HepG2 (cell line): ENCODE measurements around the gene AP2A2. TPM values are rescaled to one million over a fixed set of nuclear protein-coding genes. Genes with fewer than 3 reads are reported as not detected.

Experiments used
- ARID4A ChIP-seq: sonication (generic); formaldehyde crosslinking; IDR thresholded peaks from 2 replicates; pipeline ENCODE4 v1.5.0; 2020; ENCODE audit warnings: mild to moderate bottlenecking, missing genetic modification reagents, borderline replicate concordance
- ARID5B ChIP-seq: IDR thresholded peaks from 2 replicates; pipeline ENCODE4 v1.4.0; 2020; ENCODE audit warnings: mild to moderate bottlenecking, missing genetic modification reagents
- ATF4 ChIP-seq, 2 experiments: fragments of 450-650 bp in 1 of 2; sonication (generic) in 1 of 2; formaldehyde crosslinking; IDR thresholded peaks; 2 replicates each; pipeline versions ENCODE4 v1.5.0 to v1.8.0; 2020 to 2022; ENCODE audit warnings: mild to moderate bottlenecking in 1 of 2, missing genetic modification reagents in 1 of 2
- ERF ChIP-seq: IDR thresholded peaks from 2 replicates; pipeline ENCODE4 v1.6.1; 2018; ENCODE audit warnings: missing biosample characterization, missing genetic modification reagents
- GABPB1 ChIP-seq: IDR thresholded peaks from 2 replicates; pipeline ENCODE4 v1.6.1; 2016; ENCODE audit warnings: mild to moderate bottlenecking, missing genetic modification reagents, moderate library complexity, missing compliant biosample characterization
- HES4 ChIP-seq: sonication (generic); formaldehyde crosslinking; IDR thresholded peaks from 2 replicates; pipeline ENCODE4 v1.9.0; 2021; ENCODE audit warnings: mild to moderate bottlenecking, missing genetic modification reagents, borderline replicate concordance
- HOXA7 ChIP-seq: sonication (generic); formaldehyde crosslinking; IDR thresholded peaks from 2 replicates; pipeline ENCODE4 v1.8.1; 2022; ENCODE audit warnings: mild to moderate bottlenecking, missing genetic modification reagents, moderate library complexity
- KDM5B ChIP-seq: sonication (generic); formaldehyde crosslinking; IDR thresholded peaks from 2 replicates; pipeline ENCODE4 v1.4.0; 2020; ENCODE audit warnings: missing genetic modification reagents, mild to moderate bottlenecking, borderline replicate concordance
- NKX3-1 ChIP-seq: sonication (generic); formaldehyde crosslinking; IDR thresholded peaks from 2 replicates; pipeline ENCODE4 v1.5.0; 2020; ENCODE audit warnings: missing genetic modification reagents
- POLR2A ChIP-seq, 2 experiments: IDR thresholded peaks; 2 replicates each; pipeline ENCODE4 v1.6.1; 2011; ENCODE audit warnings: low read depth in 2 of 2, low read length in 2 of 2, mild to moderate bottlenecking in 1 of 2, moderate library complexity in 1 of 2; ENCODE audit not compliant: insufficient read depth in 1 of 2
- RBAK ChIP-seq: sonication (generic); formaldehyde crosslinking; IDR thresholded peaks from 2 replicates; pipeline ENCODE4 v1.5.1; 2020; ENCODE audit warnings: mild to moderate bottlenecking, missing genetic modification reagents
- REPIN1 ChIP-seq: sonication (generic); formaldehyde crosslinking; IDR thresholded peaks from 2 replicates; pipeline ENCODE4 v1.8.0; 2022; ENCODE audit warnings: missing genetic modification reagents, low read depth, mild to moderate bottlenecking, borderline replicate concordance
- ZFP36L1 ChIP-seq: sonication (generic); formaldehyde crosslinking; IDR thresholded peaks from 2 replicates; pipeline ENCODE4 v1.8.0; 2022; ENCODE audit warnings: mild to moderate bottlenecking, missing genetic modification reagents, moderate library complexity
- ZFX ChIP-seq: sonication (generic); formaldehyde crosslinking; IDR thresholded peaks from 2 replicates; pipeline ENCODE4 v1.4.0; 2020; ENCODE audit warnings: mild to moderate bottlenecking, low read depth, missing genetic modification reagents, moderate library complexity
- ZGPAT ChIP-seq: IDR thresholded peaks from 2 replicates; pipeline ENCODE4 v1.6.1; 2016; ENCODE audit warnings: mild to moderate bottlenecking
- ZNF10 ChIP-seq: sonication (generic); formaldehyde crosslinking; IDR thresholded peaks from 2 replicates; pipeline ENCODE4 v1.4.0; 2020; ENCODE audit warnings: mild to moderate bottlenecking, low read depth, missing genetic modification reagents, borderline replicate concordance
- ZNF205 ChIP-seq: IDR thresholded peaks from 2 replicates; pipeline ENCODE4 v1.6.1; 2018; ENCODE audit warnings: missing biosample characterization, missing genetic modification reagents
- ZNF607 ChIP-seq: sonication (generic); formaldehyde crosslinking; IDR thresholded peaks from 2 replicates; pipeline ENCODE4 v1.5.1; 2020; ENCODE audit warnings: missing genetic modification reagents, mild to moderate bottlenecking, borderline replicate concordance
- ZNF619 ChIP-seq: sonication (generic); formaldehyde crosslinking; IDR thresholded peaks from 2 replicates; pipeline ENCODE4 v1.4.0; 2020; ENCODE audit warnings: mild to moderate bottlenecking, missing genetic modification reagents
- ZNF792 ChIP-seq: IDR thresholded peaks from 2 replicates; pipeline ENCODE4 v1.6.1; 2016
- polyA plus RNA-seq, 8 experiments: library from polyadenylated mRNA; depleted of rRNA in 3 of 8; stranded (reverse) in 7 of 8; unstranded in 1 of 8; fragments of >200 nt; fragmentation: Illumina TruSeq in 4 of 8; extraction: Trizol in 4 of 8; gene quantifications; 2 replicates each; pipeline versions ENCODE4 v1.2.1 to v1.2.3, GENCODE V29; 2011 to 2016; ENCODE audit warnings: low read depth in 4 of 8, missing spikeins in 1 of 8, mixed read lengths in 1 of 8; ENCODE audit not compliant: insufficient read depth in 1 of 8
- total RNA-seq, 5 experiments: library from RNA; depleted of rRNA; stranded (reverse); fragments of >200 nt; fragmentation: Illumina TruSeq; extraction: Trizol; gene quantifications; 2 replicates each; pipeline ENCODE4 v1.2.3, GENCODE V29; 2016; ENCODE audit warnings: low read depth in 1 of 5

The AP2A2 gene
- total and polyA plus RNA-seq, 2 of the 13 experiments (the other 11 are each of a cell fraction or from before 2014, with no cell fraction given), result 25.7 to 75.7 TPM

- TF ChIP-seq GABPB1 (CRISPR knock-in tag) (peak; percentile 90), ARID4A (CRISPR knock-in tag) (peak; percentile 89), HOXA7 (CRISPR knock-in tag) (no peak; the same call in 1 of the 2 replicates), ZNF792 (CRISPR knock-in tag) (peak; percentile 26; the same call in 1 of the 2 replicates), ERF (CRISPR knock-in tag) (peak; percentile 40; the same call in 1 of the 2 replicates), ZNF205 (CRISPR knock-in tag) (0 out of 2 replicates have a peak, but pooled peaks have one; percentile 35), ZGPAT (peak; percentile 37; the same call in 1 of the 2 replicates), KDM5B (CRISPR knock-in tag) (peak; percentile 37; the same call in 1 of the 2 replicates), ARID5B (peak; percentile 22; the same call in 1 of the 2 replicates), REPIN1 (CRISPR knock-in tag) (0 out of 2 replicates have a peak, but pooled peaks have one; percentile 9), ZNF10 (CRISPR knock-in tag) (no peak), HES4 (CRISPR knock-in tag) (no peak), ZFX (CRISPR knock-in tag) (peak; percentile 90), ZFP36L1 (CRISPR knock-in tag) (peak; percentile 55; the same call in 1 of the 2 replicates), ATF4 (CRISPR knock-in tag; IDR thresholded peaks at IDR 0.05) (peak in 1 of 2 experiments; percentile 54; a peak in 1 of 4 replicates), POLR2A (IDR thresholded peaks at IDR 0.05; ENCODE audit: insufficient read depth in 1 of 2, low read depth in 2 of 2, low read length in 2 of 2) (peak; percentile 23 to 74; a peak in 2 of 4 replicates), NKX3-1 (CRISPR knock-in tag) (no peak), ZNF607 (CRISPR knock-in tag) (peak; percentile 83; the same call in 1 of the 2 replicates), RBAK (CRISPR knock-in tag) (no peak), ZNF619 (0 out of 2 replicates have a peak, but pooled peaks have one; percentile 50)
Measured at GRCh38 chr11:910589-911030, 15.1 kb upstream of the AP2A2 start, which contains the start of gene CHID1 (continued).
